HEK293 (cell line): Measurements from ENCODE around the gene FRMD4A.

Experiments used
- CTCF ChIA-PET: fragments of 350-600 bp; formaldehyde crosslinking; extraction: SDS; loops from one replicate; lab custom pipeline; 2021; ENCODE audit warnings: antibody characterized with exemption; lab: Yijun Ruan, JAX
- POLR2A ChIA-PET: fragments of 300-600 bp; formaldehyde crosslinking; extraction: SDS; loops from one replicate; lab custom pipeline; 2020; ENCODE audit warnings: antibody characterized with exemption, inconsistent platforms; lab: Yijun Ruan, JAX
- H3K27ac ChIP-seq: fragments of 200-500 bp; sonication (Bioruptor generic); 2 replicates; pipeline ENCODE4 v1.5.1; 2014; ENCODE audit warnings: low read depth, low read length, control low read depth, inconsistent platforms; ENCODE audit errors: extremely low read depth
- H3K36me3 ChIP-seq, 2 experiments: fragments of 200-500 bp in 1 of 2; sonication (Bioruptor generic) in 1 of 2; 1 replicate in 1 of 2; 2 replicates in 1 of 2; pipeline ENCODE4 v1.5.1; 2014 to 2017; ENCODE audit warnings: inconsistent platforms in 2 of 2, low read length in 2 of 2; ENCODE audit not compliant: control insufficient read depth in 2 of 2, insufficient read depth in 1 of 2
- H3K4me1 ChIP-seq: fragments of 200-500 bp; sonication (Bioruptor generic); 2 replicates; pipeline ENCODE4 v1.5.1; 2014; ENCODE audit warnings: mild to moderate bottlenecking, low read length, inconsistent platforms; ENCODE audit not compliant: control insufficient read depth, insufficient read depth
- H3K4me3 ChIP-seq: 2 replicates; pipeline ENCODE4 v1.5.1; 2011; ENCODE audit warnings: low read depth, mild to moderate bottlenecking, control low read depth, low read length, moderate library complexity
- H3K9me3 ChIP-seq: fragments of 200-500 bp; sonication (Bioruptor generic); 2 replicates; pipeline ENCODE4 v1.5.1; 2014; ENCODE audit warnings: low read depth, low read length, inconsistent platforms; ENCODE audit not compliant: control insufficient read depth, insufficient read depth
- YY1 ChIP-seq: fragments of 450-650 bp; formaldehyde crosslinking; IDR thresholded peaks from 2 replicates; pipeline ENCODE4 v1.5.1; 2018; ENCODE audit warnings: missing biosample characterization, missing genetic modification characterization
- ZFP3 ChIP-seq: fragments of 450-650 bp; formaldehyde crosslinking; IDR thresholded peaks from 2 replicates; pipeline ENCODE4 v1.5.1; 2016; ENCODE audit warnings: low read depth, missing biosample characterization, missing genetic modification characterization
- ZFP41 ChIP-seq: fragments of 450-650 bp; formaldehyde crosslinking; IDR thresholded peaks from 2 replicates; pipeline ENCODE4 v1.5.1; 2016; ENCODE audit warnings: missing biosample characterization, missing genetic modification characterization, borderline replicate concordance
- ZNF223 ChIP-seq: fragments of 450-650 bp; formaldehyde crosslinking; IDR thresholded peaks from 2 replicates; pipeline ENCODE4 v1.5.1; 2016; ENCODE audit warnings: missing biosample characterization, missing genetic modification characterization
- ZNF302 ChIP-seq: fragments of 450-650 bp; formaldehyde crosslinking; IDR thresholded peaks from 2 replicates; pipeline ENCODE4 v1.5.1; 2016; ENCODE audit warnings: missing biosample characterization, missing genetic modification characterization, low read depth
- ZNF366 ChIP-seq: fragments of 450-650 bp; formaldehyde crosslinking; conservative IDR thresholded peaks from 2 replicates; pipeline ENCODE4 v1.5.1; 2016; ENCODE audit warnings: missing biosample characterization, missing genetic modification characterization
- ZNF426 ChIP-seq: fragments of 450-650 bp; formaldehyde crosslinking; IDR thresholded peaks from 2 replicates; pipeline ENCODE4 v1.5.1; 2017; ENCODE audit warnings: missing biosample characterization, missing genetic modification characterization, mild to moderate bottlenecking, inconsistent platforms, moderate library complexity
- ZNF473 ChIP-seq: fragments of 450-650 bp; formaldehyde crosslinking; IDR thresholded peaks from 2 replicates; pipeline ENCODE4 v1.5.1; 2017; ENCODE audit warnings: missing biosample characterization, missing genetic modification characterization
- ZNF561 ChIP-seq: fragments of 450-650 bp; IDR thresholded peaks from 2 replicates; pipeline ENCODE4 v1.5.1; 2018; ENCODE audit warnings: missing biosample characterization, missing genetic modification characterization, borderline replicate concordance
- ZNF654 ChIP-seq: fragments of 450-650 bp; formaldehyde crosslinking; IDR thresholded peaks from 2 replicates; pipeline ENCODE4 v1.5.1; 2016; ENCODE audit warnings: low read depth, missing biosample characterization, missing genetic modification characterization
- ZNF707 ChIP-seq: fragments of 450-650 bp; formaldehyde crosslinking; IDR thresholded peaks from 2 replicates; pipeline ENCODE4 v1.5.1; 2016; ENCODE audit warnings: missing biosample characterization, missing genetic modification characterization
- ZNF747 ChIP-seq: fragments of 450-650 bp; formaldehyde crosslinking; IDR thresholded peaks from 2 replicates; pipeline ENCODE4 v1.5.1; 2016; ENCODE audit warnings: missing biosample characterization, missing genetic modification characterization
- ZNF777 ChIP-seq: fragments of 450-650 bp; formaldehyde crosslinking; IDR thresholded peaks from 2 replicates; pipeline ENCODE4 v1.5.1; 2017; ENCODE audit warnings: missing biosample characterization, missing genetic modification characterization, borderline replicate concordance
- ZNF791 ChIP-seq: fragments of 450-650 bp; formaldehyde crosslinking; IDR thresholded peaks from 2 replicates; pipeline ENCODE4 v1.5.1; 2016; ENCODE audit warnings: missing biosample characterization, missing genetic modification characterization
- ZNF830 ChIP-seq: fragments of 450-650 bp; IDR thresholded peaks from 2 replicates; pipeline ENCODE4 v1.5.0; 2018; ENCODE audit warnings: missing biosample characterization, missing genetic modification characterization, low read depth, mild to moderate bottlenecking, moderate library complexity
- TF ChIP-seq, protein P1 (sequence below): sonication (generic); formaldehyde crosslinking; IDR thresholded peaks from 2 replicates; pipeline ENCODE4 v1.8.1; 2022; ENCODE audit warnings: mild to moderate bottlenecking, moderate library complexity, missing genetic modification reagents
- TF ChIP-seq, protein P2 (sequence below): fragments of 450-650 bp; formaldehyde crosslinking; IDR thresholded peaks from 2 replicates; pipeline ENCODE4 v1.5.1; 2017; ENCODE audit warnings: missing biosample characterization, missing genetic modification characterization
- TF ChIP-seq, protein P3 (sequence below): fragments of 450-650 bp; formaldehyde crosslinking; IDR thresholded peaks from 2 replicates; pipeline ENCODE4 v1.5.1; 2016; ENCODE audit warnings: missing biosample characterization, missing genetic modification characterization
- TF ChIP-seq, protein P4 (sequence below): fragments of 450-650 bp; formaldehyde crosslinking; IDR thresholded peaks from 2 replicates; pipeline ENCODE4 v1.5.1; 2016; ENCODE audit warnings: missing biosample characterization, missing genetic modification characterization, borderline replicate concordance

The FRMD4A gene

DNA sequence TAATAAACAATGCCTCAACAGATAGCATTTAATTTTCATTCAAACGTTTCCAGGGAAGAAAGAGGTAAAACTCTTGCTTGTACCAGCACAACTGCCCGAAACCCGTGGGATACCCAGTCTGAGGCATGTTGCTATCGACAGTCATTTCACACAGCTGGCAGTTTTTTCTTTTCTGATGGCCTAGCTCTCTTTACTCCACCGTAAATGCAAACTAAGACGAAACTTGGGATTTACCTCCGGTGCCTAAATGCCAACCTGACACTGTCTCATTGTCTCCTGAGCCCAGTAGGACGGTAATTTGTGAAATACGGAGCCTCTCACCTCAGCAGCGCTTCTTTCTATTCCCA, 600.4 kb downstream of the FRMD4A start:
- Histone ChIP-seq H3K9me3 (no peaks in the 10 kb centered on the region), H3K36me3 (no peaks in the 10 kb centered on the region), H3K4me3 (no peak overlapping the region), H3K4me1 (no peaks in the 10 kb centered on the region), H3K27ac (no peak overlapping the region)
- ChIA-PET POLR2A (no interaction called here), CTCF (no interaction called here)
- TF ChIP-seq YY1 (no peak), ZNF654 (tag by site-specific recombination) (no peak), ZNF707 (tag by site-specific recombination) (no peak), ZNF366 (tag by site-specific recombination) (no peak), ZNF561 (tag by site-specific recombination) (no peak), ZNF223 (tag by site-specific recombination) (no peak), ZNF302 (tag by site-specific recombination) (no peak), ZFP41 (tag by site-specific recombination) (no peak), ZNF473 (tag by site-specific recombination) (no peak), ZNF830 (tag by site-specific recombination) (no peak), ZNF791 (no peak)
- TF ChIP-seq, protein P1, sequence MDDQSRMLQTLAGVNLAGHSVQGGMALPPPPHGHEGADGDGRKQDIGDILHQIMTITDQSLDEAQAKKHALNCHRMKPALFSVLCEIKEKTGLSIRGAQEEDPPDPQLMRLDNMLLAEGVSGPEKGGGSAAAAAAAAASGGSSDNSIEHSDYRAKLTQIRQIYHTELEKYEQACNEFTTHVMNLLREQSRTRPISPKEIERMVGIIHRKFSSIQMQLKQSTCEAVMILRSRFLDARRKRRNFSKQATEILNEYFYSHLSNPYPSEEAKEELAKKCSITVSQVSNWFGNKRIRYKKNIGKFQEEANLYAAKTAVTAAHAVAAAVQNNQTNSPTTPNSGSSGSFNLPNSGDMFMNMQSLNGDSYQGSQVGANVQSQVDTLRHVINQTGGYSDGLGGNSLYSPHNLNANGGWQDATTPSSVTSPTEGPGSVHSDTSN, result no peak
- TF ChIP-seq, protein P2, sequence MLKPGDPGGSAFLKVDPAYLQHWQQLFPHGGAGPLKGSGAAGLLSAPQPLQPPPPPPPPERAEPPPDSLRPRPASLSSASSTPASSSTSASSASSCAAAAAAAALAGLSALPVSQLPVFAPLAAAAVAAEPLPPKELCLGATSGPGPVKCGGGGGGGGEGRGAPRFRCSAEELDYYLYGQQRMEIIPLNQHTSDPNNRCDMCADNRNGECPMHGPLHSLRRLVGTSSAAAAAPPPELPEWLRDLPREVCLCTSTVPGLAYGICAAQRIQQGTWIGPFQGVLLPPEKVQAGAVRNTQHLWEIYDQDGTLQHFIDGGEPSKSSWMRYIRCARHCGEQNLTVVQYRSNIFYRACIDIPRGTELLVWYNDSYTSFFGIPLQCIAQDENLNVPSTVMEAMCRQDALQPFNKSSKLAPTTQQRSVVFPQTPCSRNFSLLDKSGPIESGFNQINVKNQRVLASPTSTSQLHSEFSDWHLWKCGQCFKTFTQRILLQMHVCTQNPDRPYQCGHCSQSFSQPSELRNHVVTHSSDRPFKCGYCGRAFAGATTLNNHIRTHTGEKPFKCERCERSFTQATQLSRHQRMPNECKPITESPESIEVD, result no peak

DNA sequence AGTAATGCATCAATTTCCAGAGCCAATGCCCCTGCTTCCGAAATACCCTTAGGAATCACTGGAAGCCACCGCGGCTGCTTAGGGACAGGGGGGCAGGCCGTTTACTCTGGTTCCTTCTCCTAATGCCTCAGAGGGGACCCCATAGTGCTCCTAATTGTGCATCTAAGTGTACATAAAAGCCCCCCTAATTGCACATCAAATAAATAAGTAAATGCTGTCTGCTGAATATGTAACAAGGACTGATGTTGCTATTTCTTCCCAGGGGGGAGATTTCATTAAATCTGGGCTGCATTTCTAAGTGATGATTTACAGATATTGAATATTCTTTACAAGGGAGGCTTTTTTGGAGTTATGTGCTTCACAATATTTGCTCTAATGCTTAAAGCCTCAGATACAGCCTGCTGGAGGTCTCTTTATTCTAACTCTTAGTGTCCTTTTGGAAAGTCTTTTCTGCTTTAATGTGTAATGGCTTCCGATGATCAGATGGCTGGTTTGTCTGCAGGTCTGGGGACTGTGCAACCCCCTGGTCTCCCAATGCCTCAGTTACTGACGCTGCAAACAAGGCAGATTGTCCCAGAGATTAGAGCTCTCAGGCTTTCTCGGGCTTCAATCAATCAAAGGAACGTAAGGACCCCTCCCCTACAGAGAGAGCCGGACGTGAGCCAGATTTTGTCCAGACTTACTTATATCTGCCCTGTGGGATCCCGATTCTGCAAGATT, 601.0 kb downstream of the FRMD4A start:
- H3K4me1 ChIP-seq, result no peaks in the 10 kb centered on the region
- H3K9me3 ChIP-seq, result no peaks in the 10 kb centered on the region
- CTCF ChIA-PET, result no interaction called here
- no peaks in the 10 kb centered on the region for H3K36me3 ChIP-seq
- H3K4me3 ChIP-seq, result no peak overlapping the region
- POLR2A ChIA-PET, result no interaction called here
- TF ChIP-seq, protein P3, sequence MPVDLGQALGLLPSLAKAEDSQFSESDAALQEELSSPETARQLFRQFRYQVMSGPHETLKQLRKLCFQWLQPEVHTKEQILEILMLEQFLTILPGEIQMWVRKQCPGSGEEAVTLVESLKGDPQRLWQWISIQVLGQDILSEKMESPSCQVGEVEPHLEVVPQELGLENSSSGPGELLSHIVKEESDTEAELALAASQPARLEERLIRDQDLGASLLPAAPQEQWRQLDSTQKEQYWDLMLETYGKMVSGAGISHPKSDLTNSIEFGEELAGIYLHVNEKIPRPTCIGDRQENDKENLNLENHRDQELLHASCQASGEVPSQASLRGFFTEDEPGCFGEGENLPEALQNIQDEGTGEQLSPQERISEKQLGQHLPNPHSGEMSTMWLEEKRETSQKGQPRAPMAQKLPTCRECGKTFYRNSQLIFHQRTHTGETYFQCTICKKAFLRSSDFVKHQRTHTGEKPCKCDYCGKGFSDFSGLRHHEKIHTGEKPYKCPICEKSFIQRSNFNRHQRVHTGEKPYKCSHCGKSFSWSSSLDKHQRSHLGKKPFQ (tag by site-specific recombination), result no peak
- TF ChIP-seq ZNF426, result no peak
- TF ChIP-seq ZNF777 (tag by site-specific recombination), result no peak
- TF ChIP-seq ZNF747, result no peak
- TF ChIP-seq, protein P4, sequence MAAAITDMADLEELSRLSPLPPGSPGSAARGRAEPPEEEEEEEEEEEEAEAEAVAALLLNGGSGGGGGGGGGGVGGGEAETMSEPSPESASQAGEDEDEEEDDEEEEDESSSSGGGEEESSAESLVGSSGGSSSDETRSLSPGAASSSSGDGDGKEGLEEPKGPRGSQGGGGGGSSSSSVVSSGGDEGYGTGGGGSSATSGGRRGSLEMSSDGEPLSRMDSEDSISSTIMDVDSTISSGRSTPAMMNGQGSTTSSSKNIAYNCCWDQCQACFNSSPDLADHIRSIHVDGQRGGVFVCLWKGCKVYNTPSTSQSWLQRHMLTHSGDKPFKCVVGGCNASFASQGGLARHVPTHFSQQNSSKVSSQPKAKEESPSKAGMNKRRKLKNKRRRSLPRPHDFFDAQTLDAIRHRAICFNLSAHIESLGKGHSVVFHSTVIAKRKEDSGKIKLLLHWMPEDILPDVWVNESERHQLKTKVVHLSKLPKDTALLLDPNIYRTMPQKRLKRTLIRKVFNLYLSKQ, result no peak
- TF ChIP-seq ZFP3, result no peak
- TF ChIP-seq, all 188 proteins: peak for 0
- H3K27ac ChIP-seq, result no peak overlapping the region
